Globus pallidus (tissue), 1 donor: ENCODE data around the gene SLC25A40.
"Not testable (repeated sequence)": the region's sequence is repeated elsewhere in the genome, so short reads cannot be mapped to it uniquely, and the experiment has no call there.

Source experiments
- DNase-seq: peaks from one replicate; pipeline ENCODE4 v3.0.0-alpha.2; 2015; ENCODE audit warnings: low spot score

The SLC25A40 gene

GRCh38 chr7:87870471-87870870 lies 5.7 kb downstream of the SLC25A40 start:
- no peak for DNase-seq

GRCh38 chr7:87866533-87866932 lies 9.6 kb downstream of the SLC25A40 start:
- not testable (repeated sequence) for DNase-seq

- no peak for DNase-seq
Measured at GRCh38 chr7:87866089-87866488, 10.1 kb downstream of the SLC25A40 start.

- no peak for DNase-seq
Measured at GRCh38 chr7:87858417-87859100, 17.6 kb downstream of the SLC25A40 start.

- no peak for DNase-seq
Measured at GRCh38 chr7:87853237-87853864, 22.8 kb downstream of the SLC25A40 start.

- no peak for DNase-seq
Measured at GRCh38 chr7:87852306-87852705, 23.9 kb downstream of the SLC25A40 start.

- no peak for DNase-seq
Measured at GRCh38 chr7:87850836-87851593, 25.1 kb downstream of the SLC25A40 start.

- no peak for DNase-seq
Measured at GRCh38 chr7:87837597-87837996, 38.6 kb downstream of the SLC25A40 start.

- no peak for DNase-seq
Measured at GRCh38 chr7:87833130-87833529, 43.0 kb downstream of the SLC25A40 start.

- DNase-seq, result no peak
Measured at GRCh38 chr7:87831097-87831496, 45.1 kb downstream of the SLC25A40 start.

GRCh38 chr7:87828383-87828782 lies 47.8 kb downstream of the SLC25A40 start:
- DNase-seq, result not testable (repeated sequence)

- DNase-seq, result not testable (repeated sequence)
Measured at GRCh38 chr7:87825369-87825768, 50.8 kb downstream of the SLC25A40 start.

GRCh38 chr7:87822056-87822455 lies 54.1 kb downstream of the SLC25A40 start:
- DNase-seq, result not testable (repeated sequence)

- DNase-seq, result no peak
Measured at GRCh38 chr7:87818336-87818735, 57.8 kb downstream of the SLC25A40 start.

GRCh38 chr7:87816389-87816788 lies 59.8 kb downstream of the SLC25A40 start:
- no peak for DNase-seq

- DNase-seq, result no peak
Measured at GRCh38 chr7:87810726-87811125, 65.4 kb downstream of the SLC25A40 start.

- no peak for DNase-seq
Measured at GRCh38 chr7:87810130-87810529, 66.0 kb downstream of the SLC25A40 start.

GRCh38 chr7:87806150-87806549 lies 70.0 kb downstream of the SLC25A40 start:
- no peak for DNase-seq

GRCh38 chr7:87797798-87798403 lies 78.3 kb downstream of the SLC25A40 start:
- peak; percentile 37 for DNase-seq

- DNase-seq, result no peak
Measured at GRCh38 chr7:87797395-87797794, 78.8 kb downstream of the SLC25A40 start.

GRCh38 chr7:87785368-87785995 lies 90.7 kb downstream of the SLC25A40 start:
- DNase-seq, result no peak

GRCh38 chr7:87784424-87784823 lies 91.7 kb downstream of the SLC25A40 start:
- DNase-seq, result no peak
